Activated naive CD4-positive, alpha-beta T cell treated with anti-CD3 and anti-CD28 coated beads for 36 hours (primary cell): ENCODE measurements around the gene NEK3. TPM values are rescaled to one million over a fixed set of nuclear protein-coding genes. Genes with fewer than 3 reads are reported as not detected.
"Not testable (repeated sequence)": the region's sequence is repeated elsewhere in the genome, so short reads cannot be mapped to it uniquely, and the experiment has no call there.

Source experiments
- CTCF ChIA-PET: fragments of 350-600 bp; sonication (Branson Sonifier 250); formaldehyde crosslinking; loops from one replicate; lab custom pipeline; 2021; ENCODE audit warnings: antibody characterized with exemption; lab: Charles Lee
- DNase-seq: peaks from one replicate; pipeline ENCODE4 v3.0.0-alpha.2; 2020
- H3K27ac Mint-ChIP-seq: one replicate; pipeline ENCODE4 v1.8.0; 2021; ENCODE audit warnings: mild to moderate bottlenecking, mixed read lengths
- H3K27me3 Mint-ChIP-seq: one replicate; pipeline ENCODE4 v1.8.0; 2021; ENCODE audit warnings: low read depth, mixed read lengths
- H3K36me3 Mint-ChIP-seq: one replicate; pipeline ENCODE4 v1.8.0; 2021; ENCODE audit warnings: low read depth, mixed read lengths
- H3K4me1 Mint-ChIP-seq: one replicate; pipeline ENCODE4 v1.8.0; 2021; ENCODE audit warnings: low read depth, mixed read lengths
- H3K4me3 Mint-ChIP-seq: one replicate; pipeline ENCODE4 v1.8.0; 2021; ENCODE audit warnings: mild to moderate bottlenecking, moderate library complexity, mixed read lengths
- H3K9me3 Mint-ChIP-seq: one replicate; pipeline ENCODE4 v1.8.0; 2021; ENCODE audit warnings: mixed read lengths
- intact Hi-C: fragments of 100-400 bp; cut with micrococcal nuclease; formaldehyde crosslinking; loops from one replicate; pipeline ENCODE4 v1.15.1; 2023
- total RNA-seq, 2 experiments: library from RNA; stranded (reverse); gene quantifications; one replicate each; pipeline ENCODE4 v1.2.3, GENCODE V29; 2021

NEK3 gene
- total RNA-seq, 2 experiments from 2014 or later = 4.0 to 4.3 TPM

DNA sequence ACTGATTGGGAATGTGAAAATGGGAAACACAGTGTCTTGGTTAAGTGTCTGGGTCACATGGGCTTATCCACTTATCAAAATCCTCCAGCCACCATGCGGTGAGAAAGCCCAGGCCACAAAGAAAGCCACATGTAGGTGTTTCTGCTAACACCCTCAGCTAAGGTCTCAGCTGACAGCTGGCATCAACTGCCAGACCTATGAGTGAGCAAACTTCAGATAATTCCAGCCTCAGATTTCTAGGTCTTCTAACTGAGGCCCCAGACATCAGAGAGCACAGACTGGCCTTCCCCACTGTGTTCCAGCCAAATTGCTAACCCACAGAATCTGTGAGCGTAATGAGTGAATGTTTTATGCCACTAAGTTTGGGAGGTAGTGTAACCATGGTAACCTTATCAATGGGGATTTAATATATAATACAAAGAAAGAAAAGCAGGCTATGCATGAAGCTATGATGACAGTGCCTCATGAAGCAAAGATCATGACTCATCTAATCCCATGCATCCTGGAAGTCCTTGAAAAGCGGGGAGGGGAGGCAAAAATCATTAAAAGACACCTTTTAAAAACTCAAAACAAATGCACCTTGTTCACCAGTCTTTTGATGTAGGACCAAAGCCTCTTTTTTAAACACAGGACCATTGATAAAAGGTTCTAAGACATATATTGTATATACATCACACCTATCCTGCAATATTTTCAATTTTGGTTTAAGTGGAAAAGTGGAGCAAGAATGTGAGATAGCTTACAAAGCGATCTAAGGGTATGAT is 28.2 kb upstream of the NEK3 start:
- peaks cover 21% of the 10 kb centered on the region for H3K36me3 Mint-ChIP-seq
- H3K27ac Mint-ChIP-seq, H3K9me3 Mint-ChIP-seq, DNase-seq, H3K4me3 Mint-ChIP-seq, H3K27me3 Mint-ChIP-seq, intact Hi-C loops: not testable (repeated sequence)
- peaks cover 33% of the 10 kb centered on the region for H3K4me1 Mint-ChIP-seq
- CTCF ChIA-PET = interaction anchor here (0.8 to 1.4 kb wide), 3 partner anchors 13 to 56 kb away, joined by 3 to 5 read pairs (median 3); no protein-coding TSS in a partner anchor

DNA sequence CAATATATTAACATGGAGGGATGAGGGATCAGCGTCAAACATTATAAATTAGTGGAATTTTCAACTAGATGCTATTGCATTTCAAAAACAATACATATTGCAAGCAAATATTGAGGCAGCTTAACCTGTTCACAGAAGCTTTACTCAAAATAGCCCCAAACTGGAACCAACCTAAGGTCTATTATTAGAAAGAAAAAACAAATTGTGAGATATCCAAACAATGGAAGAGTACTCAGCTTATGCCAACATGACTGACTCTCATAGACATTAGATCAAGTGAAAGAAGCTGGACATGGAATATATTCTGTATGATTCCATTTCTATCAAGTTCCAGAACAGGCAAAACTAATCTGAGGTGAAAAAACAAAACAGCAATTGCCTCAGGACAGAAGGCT is 27.6 kb upstream of the NEK3 start:
- Mint-ChIP-seq H3K4me1 (peaks cover 30% of the 10 kb centered on the region), H3K4me3 (no peak overlapping the region), H3K9me3 (no peaks in the 10 kb centered on the region), H3K27me3 (no peaks in the 10 kb centered on the region), H3K27ac (no peak overlapping the region), H3K36me3 (peaks cover 22% of the 10 kb centered on the region)
- CTCF ChIA-PET = interaction anchor here (1.4 kb wide), 1 partner anchor 13 kb away, joined by 3 read pairs; no protein-coding TSS in a partner anchor
- DNase-seq = no peak
- intact Hi-C loops = no loop called here

DNA sequence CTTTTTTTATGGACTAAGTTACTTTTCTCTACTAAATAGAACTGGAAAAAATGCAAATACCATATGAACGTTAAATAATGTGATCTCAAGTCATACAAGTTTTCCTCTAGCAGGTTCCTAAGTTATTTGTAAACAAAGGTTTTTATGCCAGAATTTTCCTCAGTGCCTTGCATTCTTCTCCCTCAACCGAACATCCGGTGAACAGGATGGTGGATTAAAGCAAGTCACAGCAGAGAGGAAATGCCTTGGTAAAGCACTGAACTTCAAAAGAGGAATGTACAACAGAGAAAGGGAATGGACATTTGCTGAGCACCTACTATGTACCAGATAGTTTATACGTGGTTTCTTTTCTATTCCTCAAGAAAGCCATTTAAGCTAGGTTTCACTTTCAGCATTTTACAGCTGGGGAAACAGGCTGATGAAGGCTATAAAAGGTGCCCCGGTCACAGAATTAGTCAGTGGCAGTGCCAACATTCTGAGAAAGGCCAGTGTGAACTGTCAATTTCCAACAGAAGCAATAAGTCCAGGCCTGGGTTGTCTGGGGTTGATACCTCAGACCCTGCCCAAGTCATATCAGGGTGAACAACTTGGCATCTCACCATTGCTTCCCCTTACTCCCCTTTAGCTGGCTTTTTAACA is 22.0 kb upstream of the NEK3 start:
- intact Hi-C loops, CTCF ChIA-PET, H3K27ac Mint-ChIP-seq, H3K9me3 Mint-ChIP-seq, H3K27me3 Mint-ChIP-seq, H3K4me3 Mint-ChIP-seq, DNase-seq, H3K4me1 Mint-ChIP-seq: not testable (repeated sequence)
- peaks cover 24% of the 10 kb centered on the region for H3K36me3 Mint-ChIP-seq

DNA sequence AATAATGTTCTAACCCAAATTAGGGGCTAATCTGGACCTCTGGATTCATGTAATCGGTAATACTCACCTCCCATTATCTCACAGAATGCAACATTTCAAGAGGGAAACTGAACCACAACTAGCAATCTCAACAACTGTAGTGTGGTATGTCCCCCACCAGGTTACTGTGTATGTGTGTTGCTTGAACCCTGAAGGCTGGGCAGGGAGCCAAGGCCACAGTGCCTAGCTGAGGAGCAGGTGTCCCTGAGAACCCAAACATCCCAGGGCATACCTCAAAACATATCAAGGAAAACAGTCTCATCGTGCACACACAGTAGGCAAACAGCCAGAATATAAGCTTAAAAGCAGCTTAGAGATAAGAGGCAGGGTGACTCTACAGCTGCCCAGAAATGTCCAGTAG is 20.5 kb upstream of the NEK3 start:
- intact Hi-C loops = no loop called here
- H3K4me1 Mint-ChIP-seq = no peaks in the 10 kb centered on the region
- H3K27ac Mint-ChIP-seq = no peak overlapping the region
- no peaks in the 10 kb centered on the region for H3K9me3 Mint-ChIP-seq
- CTCF ChIA-PET = no interaction called here
- H3K36me3 Mint-ChIP-seq = peaks cover 21% of the 10 kb centered on the region
- no peak for DNase-seq
- no peaks in the 10 kb centered on the region for H3K27me3 Mint-ChIP-seq
- no peak overlapping the region for H3K4me3 Mint-ChIP-seq

DNA sequence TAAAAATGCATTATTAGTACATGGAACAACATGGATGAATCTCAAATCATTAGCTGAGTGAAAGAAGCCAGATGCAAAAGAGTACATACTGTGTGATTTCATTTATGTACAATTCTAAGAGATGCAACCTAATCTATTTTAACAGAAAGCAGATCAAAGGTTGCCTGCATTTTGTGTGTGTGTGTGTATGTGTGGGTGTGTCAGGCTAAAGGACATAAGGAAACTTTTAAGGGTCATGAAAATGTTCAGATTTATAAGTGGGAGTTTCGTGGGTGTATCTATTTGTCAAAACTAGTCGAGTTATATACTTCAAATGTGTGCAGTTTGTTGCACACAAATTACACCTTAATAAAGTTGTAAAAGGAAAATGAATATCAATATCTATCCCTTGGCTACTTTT is 17.9 kb upstream of the NEK3 start:
- Mint-ChIP-seq H3K27me3 (no peaks in the 10 kb centered on the region), H3K4me1 (peaks cover 10% of the 10 kb centered on the region), H3K9me3 (no peaks in the 10 kb centered on the region), H3K4me3 (no peak overlapping the region), H3K36me3 (peaks cover 19% of the 10 kb centered on the region), H3K27ac (no peak overlapping the region)
- DNase-seq = no peak
- CTCF ChIA-PET = no interaction called here
- intact Hi-C loops = no loop called here

DNA sequence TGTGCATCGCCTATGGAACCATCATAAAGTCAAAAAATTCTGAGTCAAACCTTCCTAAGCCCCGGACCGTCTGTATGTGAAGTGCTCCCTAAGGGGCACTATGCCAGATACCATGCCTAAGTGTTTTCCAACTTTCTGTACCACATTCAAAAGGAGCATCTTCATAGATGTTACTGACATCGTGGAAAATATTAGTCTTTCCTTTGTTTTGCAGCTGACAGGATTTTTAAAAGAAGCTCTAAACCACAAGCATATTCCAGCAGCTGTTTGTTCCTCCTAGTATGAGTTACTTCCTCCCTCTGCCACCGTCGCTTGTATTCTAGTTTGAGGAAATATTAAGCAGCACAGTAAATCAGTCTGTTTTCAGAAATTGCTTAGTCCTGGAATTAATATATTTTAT is 14.6 kb upstream of the NEK3 start:
- CTCF ChIA-PET = interaction anchor here (0.6 to 1.7 kb wide), 7 partner anchors 9 to 888 kb away, joined by 3 to 5 read pairs (median 3); no protein-coding TSS in a partner anchor
- not testable (repeated sequence) for H3K27me3 Mint-ChIP-seq, H3K27ac Mint-ChIP-seq, DNase-seq, H3K4me3 Mint-ChIP-seq, H3K9me3 Mint-ChIP-seq
- intact Hi-C loops = loop anchor here (2.0 kb wide), 1 partner anchor 17 kb away; no protein-coding TSS in a partner anchor
- Mint-ChIP-seq H3K4me1 (peaks cover 14% of the 10 kb centered on the region), H3K36me3 (peaks cover 16% of the 10 kb centered on the region)

DNA sequence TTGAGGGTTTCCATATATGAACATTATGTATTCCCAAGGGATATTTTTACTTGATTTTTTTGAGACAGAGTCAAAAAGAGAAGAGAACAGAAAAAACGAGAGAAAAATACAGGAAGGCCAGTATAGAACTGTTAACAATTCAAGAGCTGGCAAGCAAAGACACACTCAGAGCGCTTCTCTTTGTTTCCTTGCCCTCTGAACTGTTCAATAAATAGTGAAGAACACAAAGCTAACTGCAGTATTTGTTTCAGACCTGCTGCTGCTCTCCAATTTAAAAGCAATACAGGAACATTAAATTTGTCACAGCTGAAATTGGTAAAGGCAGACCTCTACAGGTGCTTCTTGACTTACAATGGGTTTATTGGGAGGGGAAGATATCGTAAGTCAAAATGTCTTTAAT is 14.0 kb upstream of the NEK3 start:
- no peak for DNase-seq
- Mint-ChIP-seq H3K27me3 (no peaks in the 10 kb centered on the region), H3K4me1 (peaks cover 14% of the 10 kb centered on the region), H3K4me3 (no peak overlapping the region), H3K9me3 (no peaks in the 10 kb centered on the region), H3K27ac (no peak overlapping the region), H3K36me3 (peaks cover 16% of the 10 kb centered on the region)
- intact Hi-C loops = no loop called here
- CTCF ChIA-PET = interaction anchor here (0.6 to 1.7 kb wide), 4 partner anchors 8 to 887 kb away, joined by 3 to 5 read pairs (median 3); no protein-coding TSS in a partner anchor

DNA sequence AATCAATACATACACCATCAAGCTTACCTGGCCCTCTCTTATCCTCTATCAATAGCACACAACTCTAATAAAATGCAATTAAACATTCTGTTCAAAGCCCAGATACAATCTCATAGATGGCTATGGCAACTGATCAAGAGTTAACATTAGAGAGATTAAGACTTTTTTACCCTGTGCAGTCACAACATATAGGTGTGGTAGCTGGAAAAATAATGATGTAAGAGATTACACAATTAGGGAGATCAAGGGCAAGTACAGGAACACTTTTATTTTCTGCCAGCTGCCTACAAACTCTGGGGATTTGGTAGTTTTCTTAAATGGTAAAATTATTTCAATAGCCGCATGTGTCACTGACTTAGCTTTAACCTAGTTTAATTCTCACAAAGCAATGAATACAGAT is 12.3 kb upstream of the NEK3 start:
- CTCF ChIA-PET = interaction anchor here (1.2 kb wide), 1 partner anchor 23 kb away, joined by 5 read pairs; no protein-coding TSS in a partner anchor
- H3K27me3 Mint-ChIP-seq, H3K27ac Mint-ChIP-seq, H3K4me3 Mint-ChIP-seq, DNase-seq, H3K9me3 Mint-ChIP-seq, intact Hi-C loops: not testable (repeated sequence)
- peaks cover 14% of the 10 kb centered on the region for H3K4me1 Mint-ChIP-seq
- peaks cover 17% of the 10 kb centered on the region for H3K36me3 Mint-ChIP-seq

DNA sequence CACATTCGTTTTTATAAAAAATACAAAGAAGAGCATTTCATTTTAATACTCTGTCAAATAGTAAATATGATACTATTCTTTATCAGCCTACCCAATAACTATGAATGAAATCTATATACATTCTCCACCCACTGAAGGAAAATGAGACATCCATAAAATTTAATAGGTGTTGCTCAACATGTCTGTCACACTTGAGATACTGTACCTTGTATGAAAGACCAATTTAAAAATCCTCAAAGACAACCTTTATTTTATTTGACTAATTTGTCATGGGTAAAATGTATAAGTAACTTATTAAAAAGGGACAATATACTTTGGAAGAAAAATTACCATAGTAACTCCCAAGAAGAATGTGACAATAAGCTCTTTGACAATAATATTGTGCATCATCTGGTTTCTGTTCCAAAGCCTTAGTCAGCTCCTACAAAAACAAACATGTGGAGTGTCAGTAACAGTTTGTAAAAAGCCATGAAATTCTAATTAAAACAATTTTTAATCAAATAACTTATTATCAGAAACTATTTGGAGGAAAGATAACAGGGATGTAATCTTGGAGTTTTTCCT is 11.5 kb upstream of the NEK3 start:
- Mint-ChIP-seq H3K36me3 (peaks cover 20% of the 10 kb centered on the region), H3K4me1 (peaks cover 14% of the 10 kb centered on the region)
- H3K27me3 Mint-ChIP-seq, H3K27ac Mint-ChIP-seq, intact Hi-C loops, H3K9me3 Mint-ChIP-seq, H3K4me3 Mint-ChIP-seq, DNase-seq: not testable (repeated sequence)
- CTCF ChIA-PET = interaction anchor here (1.2 kb wide), 1 partner anchor 23 kb away, joined by 5 read pairs; no protein-coding TSS in a partner anchor

DNA sequence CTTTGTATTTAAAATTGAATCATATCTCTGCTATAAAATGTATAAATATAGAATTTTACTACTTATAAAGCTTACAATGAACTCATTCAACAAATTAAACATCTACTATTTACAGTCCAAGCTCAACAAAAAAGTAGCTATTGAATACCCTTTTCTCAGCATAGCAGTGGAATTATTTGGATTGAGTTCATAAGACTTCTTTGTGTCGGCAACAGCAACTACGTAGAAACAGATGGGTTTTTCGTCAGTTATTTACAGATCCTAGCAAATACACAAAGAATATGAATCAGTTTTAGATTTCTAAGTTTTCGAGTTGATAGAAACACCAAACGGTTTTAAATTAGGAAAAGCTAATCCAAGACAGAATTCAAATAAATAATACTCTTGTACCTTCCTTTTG is 10.4 kb upstream of the NEK3 start:
- Mint-ChIP-seq H3K27me3 (no peaks in the 10 kb centered on the region), H3K9me3 (no peaks in the 10 kb centered on the region)
- CTCF ChIA-PET = interaction anchor here (0.9 kb wide), 1 partner anchor 24 kb away, joined by 3 read pairs; no protein-coding TSS in a partner anchor

DNA sequence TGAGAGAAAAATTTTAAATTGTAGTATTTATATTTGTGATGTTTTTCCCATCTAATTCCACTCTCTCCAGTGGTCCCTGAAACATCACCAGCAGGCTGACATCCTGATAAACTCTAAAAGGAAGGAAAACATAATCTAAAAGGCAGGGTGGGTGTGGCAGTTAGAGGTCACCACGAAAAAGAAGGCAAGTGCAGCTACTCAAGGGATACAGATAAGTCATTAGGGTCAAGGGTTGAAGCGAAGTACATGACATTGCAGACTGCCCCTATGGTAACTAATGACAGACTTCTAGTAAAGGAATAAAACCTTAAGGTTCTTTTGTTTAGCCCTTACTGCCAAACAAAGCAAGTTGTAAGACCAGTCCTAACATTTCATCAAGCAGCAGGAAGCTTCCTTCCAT is 6.0 kb upstream of the NEK3 start:
- H3K4me3 Mint-ChIP-seq = no peak overlapping the region
- H3K4me1 Mint-ChIP-seq = peaks cover 12% of the 10 kb centered on the region
- intact Hi-C loops = no loop called here
- H3K27ac Mint-ChIP-seq = no peak overlapping the region
- no peaks in the 10 kb centered on the region for H3K27me3 Mint-ChIP-seq
- no peaks in the 10 kb centered on the region for H3K9me3 Mint-ChIP-seq
- CTCF ChIA-PET = interaction anchor here (1.0 to 1.3 kb wide), 3 partner anchors 8 to 285 kb away, joined by 3 read pairs; no protein-coding TSS in a partner anchor
- DNase-seq = no peak
- peaks cover 6% of the 10 kb centered on the region for H3K36me3 Mint-ChIP-seq

More for the DNA sequence above, 10.4 kb upstream of the NEK3 start:
- no peak overlapping the region for H3K27ac Mint-ChIP-seq
- H3K4me3 Mint-ChIP-seq = no peak overlapping the region
- no peak for DNase-seq
- H3K4me1 Mint-ChIP-seq = peaks cover 14% of the 10 kb centered on the region
- H3K36me3 Mint-ChIP-seq = peaks cover 20% of the 10 kb centered on the region
- intact Hi-C loops = no loop called here

DNA sequence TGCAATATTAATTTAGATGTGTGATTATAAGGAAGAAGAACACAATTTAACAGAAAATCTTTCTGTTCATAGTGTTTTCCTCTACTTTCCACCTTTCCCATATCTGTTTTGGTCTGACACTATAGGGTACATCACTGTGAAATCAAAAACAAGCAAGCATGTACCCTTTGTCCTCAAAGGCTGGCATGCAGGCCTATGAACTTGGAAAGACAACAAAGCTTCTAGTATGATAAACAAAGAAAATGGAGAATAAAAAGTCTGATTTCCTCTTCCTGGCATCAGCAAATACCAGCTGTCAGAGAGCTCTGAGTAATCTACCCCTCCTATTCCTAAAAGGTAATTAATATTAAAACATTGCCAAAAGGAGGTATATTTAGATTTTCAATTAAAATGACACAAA is 5.6 kb upstream of the NEK3 start:
- Mint-ChIP-seq H3K4me1 (peaks cover 14% of the 10 kb centered on the region), H3K4me3 (no peak overlapping the region), H3K9me3 (no peaks in the 10 kb centered on the region), H3K27ac (no peak overlapping the region), H3K27me3 (peaks cover under 1% of the 10 kb centered on the region), H3K36me3 (peaks cover 6% of the 10 kb centered on the region)
- intact Hi-C loops = no loop called here
- DNase-seq = no peak
- CTCF ChIA-PET = interaction anchor here (1.0 to 1.3 kb wide), 3 partner anchors 9 to 286 kb away, joined by 3 read pairs; no protein-coding TSS in a partner anchor
